GM21576 (cell line): ENCODE results near the gene PRX.
"Not testable (repeated sequence)": the region's sequence is repeated elsewhere in the genome, so short reads cannot be mapped to it uniquely, and the experiment has no call there.

ENCODE experiments used
- ATAC-seq: cut with Tn5 transposase; IDR thresholded peaks from one replicate; pipeline ENCODE4 v1.9.1; 2021; ENCODE audit warnings: mild to moderate bottlenecking, moderate library complexity; ENCODE audit not compliant: unreplicated experiment

PRX gene, protein sequence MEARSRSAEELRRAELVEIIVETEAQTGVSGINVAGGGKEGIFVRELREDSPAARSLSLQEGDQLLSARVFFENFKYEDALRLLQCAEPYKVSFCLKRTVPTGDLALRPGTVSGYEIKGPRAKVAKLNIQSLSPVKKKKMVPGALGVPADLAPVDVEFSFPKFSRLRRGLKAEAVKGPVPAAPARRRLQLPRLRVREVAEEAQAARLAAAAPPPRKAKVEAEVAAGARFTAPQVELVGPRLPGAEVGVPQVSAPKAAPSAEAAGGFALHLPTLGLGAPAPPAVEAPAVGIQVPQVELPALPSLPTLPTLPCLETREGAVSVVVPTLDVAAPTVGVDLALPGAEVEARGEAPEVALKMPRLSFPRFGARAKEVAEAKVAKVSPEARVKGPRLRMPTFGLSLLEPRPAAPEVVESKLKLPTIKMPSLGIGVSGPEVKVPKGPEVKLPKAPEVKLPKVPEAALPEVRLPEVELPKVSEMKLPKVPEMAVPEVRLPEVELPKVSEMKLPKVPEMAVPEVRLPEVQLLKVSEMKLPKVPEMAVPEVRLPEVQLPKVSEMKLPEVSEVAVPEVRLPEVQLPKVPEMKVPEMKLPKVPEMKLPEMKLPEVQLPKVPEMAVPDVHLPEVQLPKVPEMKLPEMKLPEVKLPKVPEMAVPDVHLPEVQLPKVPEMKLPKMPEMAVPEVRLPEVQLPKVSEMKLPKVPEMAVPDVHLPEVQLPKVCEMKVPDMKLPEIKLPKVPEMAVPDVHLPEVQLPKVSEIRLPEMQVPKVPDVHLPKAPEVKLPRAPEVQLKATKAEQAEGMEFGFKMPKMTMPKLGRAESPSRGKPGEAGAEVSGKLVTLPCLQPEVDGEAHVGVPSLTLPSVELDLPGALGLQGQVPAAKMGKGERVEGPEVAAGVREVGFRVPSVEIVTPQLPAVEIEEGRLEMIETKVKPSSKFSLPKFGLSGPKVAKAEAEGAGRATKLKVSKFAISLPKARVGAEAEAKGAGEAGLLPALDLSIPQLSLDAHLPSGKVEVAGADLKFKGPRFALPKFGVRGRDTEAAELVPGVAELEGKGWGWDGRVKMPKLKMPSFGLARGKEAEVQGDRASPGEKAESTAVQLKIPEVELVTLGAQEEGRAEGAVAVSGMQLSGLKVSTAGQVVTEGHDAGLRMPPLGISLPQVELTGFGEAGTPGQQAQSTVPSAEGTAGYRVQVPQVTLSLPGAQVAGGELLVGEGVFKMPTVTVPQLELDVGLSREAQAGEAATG (N-terminal part only)

GRCh38 chr19:40413291-40413845, at the start of gene PRX:
PRX (minus strand) TSS chr19:40413378; CDS start chr19:40407932, 5,446 bp downstream.
- ATAC-seq, result no peak

GRCh38 chr19:40461669-40462221, 48.6 kb upstream of the PRX start:
- no peak for ATAC-seq

GRCh38 chr19:40460185-40460584, 47.0 kb upstream of the PRX start:
- ATAC-seq, result no peak

GRCh38 chr19:40458597-40458974, 45.4 kb upstream of the PRX start:
- ATAC-seq, result no peak

DNA sequence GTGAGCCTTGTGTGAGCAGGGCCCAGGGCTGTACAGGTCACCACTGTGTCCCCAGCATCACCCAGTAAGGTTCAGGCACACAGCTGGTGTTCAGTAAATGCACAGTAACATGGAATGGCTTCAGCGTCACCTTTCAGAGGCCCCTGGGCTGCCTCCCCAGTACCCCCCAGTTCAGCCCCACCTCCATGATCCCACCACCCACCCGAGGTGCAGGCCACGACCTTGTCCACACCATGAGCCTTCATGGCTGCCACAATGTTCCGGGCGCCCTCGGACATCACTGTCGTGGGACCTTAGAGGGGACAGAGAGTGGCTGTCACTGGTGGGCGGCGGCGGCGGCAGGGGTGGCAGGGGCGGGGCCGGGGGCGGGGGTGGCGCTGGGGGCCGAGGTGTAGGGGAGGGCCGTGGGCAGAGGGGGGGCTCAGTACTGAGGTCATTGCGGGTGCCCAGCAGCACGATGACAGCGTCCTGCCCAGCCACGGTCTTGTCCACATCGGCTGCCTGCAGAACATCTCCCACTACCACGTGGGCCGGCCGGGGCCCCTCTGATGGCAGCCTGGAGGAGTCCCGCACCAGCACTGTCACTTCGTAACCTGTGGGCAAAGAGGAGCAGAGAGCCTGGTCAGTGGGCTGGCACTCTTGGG, 44.9 kb upstream of the PRX start:
- ATAC-seq, result no peak

DNA sequence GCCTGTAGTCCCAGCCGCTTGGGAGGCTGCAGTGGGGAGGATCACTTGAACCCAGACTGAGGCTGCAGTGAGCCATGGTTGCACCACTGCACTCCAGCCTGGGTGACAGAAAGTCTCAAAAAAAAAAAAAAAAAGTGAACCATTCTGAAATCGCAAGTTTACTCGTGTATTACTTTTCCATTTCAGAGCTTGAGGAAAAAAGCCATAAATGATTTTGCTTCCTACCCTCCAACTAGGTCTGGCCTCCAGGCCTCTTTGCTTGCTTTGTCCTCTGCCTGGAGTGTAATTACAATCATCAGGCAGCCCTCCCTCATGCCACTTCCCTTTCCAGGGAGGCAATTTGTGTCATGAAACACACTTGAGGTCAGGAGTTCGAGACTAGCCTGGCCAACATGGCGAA, 43.9 kb upstream of the PRX start:
- no peak for ATAC-seq

DNA sequence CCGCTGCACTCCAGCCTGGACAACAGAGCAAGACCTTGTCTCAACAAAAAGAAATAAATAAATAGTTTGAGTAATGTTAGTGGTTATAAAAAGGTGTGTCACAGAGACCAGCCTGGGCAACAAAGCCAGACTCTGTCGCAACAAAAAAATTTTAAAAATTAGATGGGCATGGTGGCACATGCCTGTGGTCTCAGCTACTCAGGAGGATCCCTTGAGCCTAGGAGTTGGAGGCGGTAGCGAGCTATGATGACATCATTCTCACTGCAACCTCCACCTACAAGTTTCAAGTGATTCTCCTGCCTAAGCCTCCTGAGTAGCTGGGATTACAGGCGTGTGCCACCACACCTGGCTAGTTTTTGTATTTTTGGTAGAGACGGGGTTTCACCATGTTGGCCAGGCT, 40.8 kb upstream of the PRX start:
- not testable (repeated sequence) for ATAC-seq

DNA sequence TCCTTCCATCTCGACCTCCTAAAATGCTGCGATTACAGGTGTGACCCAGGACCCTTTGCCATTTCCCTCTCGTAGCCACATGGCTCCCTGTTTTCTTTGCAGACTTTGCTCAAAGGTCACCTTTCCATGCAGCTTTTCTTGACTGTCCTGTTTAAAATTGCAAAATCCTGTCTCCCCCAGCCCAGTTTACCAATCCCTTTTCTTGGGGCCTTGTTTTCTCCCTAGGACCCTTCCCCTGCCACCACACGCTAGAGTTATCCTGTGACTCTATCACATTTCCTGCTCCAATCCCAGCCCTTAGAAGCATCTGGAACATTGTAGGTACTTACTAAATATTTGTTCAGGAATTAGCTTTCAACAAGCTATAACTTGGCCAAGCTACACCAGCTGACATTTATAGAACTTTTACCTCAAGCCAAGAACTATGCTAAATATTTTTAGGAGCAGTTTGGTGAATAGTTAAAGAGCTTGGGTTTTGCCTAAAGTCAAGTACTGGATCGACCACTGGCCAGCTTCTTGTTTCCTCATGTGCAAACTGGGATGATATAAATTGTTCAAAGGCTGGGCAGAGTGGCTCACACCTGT, 40.1 kb upstream of the PRX start:
- no peak for ATAC-seq

- ATAC-seq, result no peak
Observed at GRCh38 chr19:40452016-40452415, 38.8 kb upstream of the PRX start.

DNA sequence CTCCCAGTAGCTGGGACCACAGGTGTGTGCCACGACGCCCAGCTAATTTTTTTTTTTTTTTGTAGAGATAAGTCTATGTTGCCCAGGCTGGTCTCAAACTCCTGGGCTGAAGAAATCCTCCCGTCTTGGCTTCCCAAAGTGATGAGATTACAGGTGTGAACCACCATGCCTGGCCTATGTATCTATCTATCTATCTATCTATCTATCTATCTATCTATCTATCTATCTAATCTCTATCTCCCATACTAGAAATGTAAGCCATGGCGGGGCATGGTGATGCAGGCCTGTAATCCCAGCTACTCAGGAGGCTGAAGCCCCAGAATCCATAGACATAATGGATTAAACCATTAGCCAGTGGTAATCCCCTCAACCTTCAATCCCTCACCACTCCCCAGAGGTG, 37.5 kb upstream of the PRX start:
- ATAC-seq, result no peak

GRCh38 chr19:40449506-40449905, 36.3 kb upstream of the PRX start:
- ATAC-seq, result no peak

- ATAC-seq, result no peak
Observed at GRCh38 chr19:40446263-40446784, 33.1 kb upstream of the PRX start.

DNA sequence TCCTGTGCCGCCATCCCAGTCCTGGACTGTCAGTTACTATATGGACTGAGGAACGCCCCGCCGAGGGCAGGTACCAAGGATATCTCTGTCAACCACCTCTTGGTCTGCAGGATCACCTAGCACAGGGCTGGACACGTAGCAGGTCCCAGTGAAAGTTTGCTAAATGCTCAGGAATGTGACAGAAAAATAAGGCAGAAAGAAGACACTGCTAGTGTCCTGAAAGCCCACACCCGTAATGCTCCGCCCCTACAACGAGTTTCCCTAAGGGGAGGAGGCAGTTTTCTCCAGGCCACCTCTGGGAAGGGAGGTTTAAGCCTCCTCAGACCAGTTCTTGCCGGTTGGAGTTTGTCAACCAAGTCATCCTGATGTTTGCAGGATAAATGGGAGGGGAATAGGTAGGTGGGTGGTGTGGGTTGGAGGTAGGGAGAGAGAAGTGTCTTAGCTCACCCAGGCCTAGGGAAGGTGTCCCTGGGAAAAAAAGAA, 32.6 kb upstream of the PRX start:
- ATAC-seq, result no peak

- no peak for ATAC-seq
Observed at GRCh38 chr19:40444825-40445312, 31.7 kb upstream of the PRX start.

GRCh38 chr19:40444000-40444824, 31.0 kb upstream of the PRX start, which contains the start of gene SERTAD3:
SERTAD3 (minus strand) TSS chr19:40444335; CDS start chr19:40442080, 2,255 bp downstream.
- ATAC-seq, result peak; percentile 60

GRCh38 chr19:40443131-40443999, 30.2 kb upstream of the PRX start:
- ATAC-seq, result peak; percentile 63
